ENCODE results near the gene PRRT1B. TPM values are rescaled to one million over a fixed set of nuclear protein-coding genes. Genes with fewer than 3 reads are reported as not detected.

The PRRT1B gene
- not detected for total RNA-seq

DNA sequence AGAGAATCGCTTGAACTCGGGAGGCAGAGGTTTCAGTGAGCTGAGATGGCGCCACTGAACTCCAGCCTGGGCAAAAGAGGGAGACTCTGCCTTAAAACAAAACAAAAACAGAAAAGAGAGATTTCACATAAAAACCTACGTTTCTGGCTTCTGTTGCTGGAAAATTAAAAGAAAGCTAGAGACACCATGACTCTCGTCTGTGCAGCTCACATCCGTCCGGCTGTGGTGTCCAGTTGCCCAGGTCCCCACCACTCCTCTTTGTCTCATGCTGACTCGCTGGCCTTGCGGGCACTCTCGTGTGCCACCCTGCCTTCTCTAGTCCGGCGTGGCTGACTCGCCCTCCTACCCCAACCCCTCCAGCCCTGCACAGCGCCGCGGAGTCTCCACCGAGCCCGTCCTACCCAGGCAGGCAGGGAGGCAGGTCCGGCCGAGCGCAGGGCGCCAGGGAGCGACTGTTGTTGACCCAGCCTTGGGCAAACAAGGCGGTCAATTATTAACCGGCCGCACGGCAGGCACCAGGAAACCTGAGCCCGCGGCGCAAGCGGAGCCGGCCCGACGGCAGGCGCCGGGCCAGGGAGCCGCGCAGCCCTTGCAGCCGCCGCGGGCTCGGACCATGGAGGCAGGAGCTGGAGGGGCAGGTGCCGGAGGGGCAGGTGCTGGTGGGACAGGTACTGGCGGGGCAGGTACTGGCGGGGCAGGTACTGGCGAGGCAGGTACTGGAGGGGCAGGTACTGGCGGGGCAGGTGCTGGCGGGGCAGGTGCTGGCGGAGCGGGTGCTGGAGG is at the start of gene PRRT1B:
TSS of gene PRRT1B (plus strand) at position 521 of the 783 bp plus-strand sequence. CDS start at position 614, 93 bp downstream.

GRCh38 chr9:131502781-131503625 is 42.3 kb upstream of the PRRT1B start, which contains the start of gene POMT1:
Gene POMT1 (plus strand): TSS chr9:131502918. CDS start chr9:131504219, 1,301 bp downstream.

GRCh38 chr9:131530920-131531832 is 14.1 kb upstream of the PRRT1B start, which contains the start of gene UCK1:
Gene UCK1 (minus strand): TSS chr9:131531263. CDS start chr9:131531174, 89 bp downstream.

Other genes with a start within 250 kb of the PRRT1B start
- gene PRRC2B, start 151.4 kb upstream of the PRRT1B start, total RNA-seq, result 230 TPM
- 57.3 TPM for gene POMT1, start 42.6 kb upstream of the PRRT1B start, total RNA-seq
- 29.6 TPM for gene UCK1, start 14.3 kb upstream of the PRRT1B start, total RNA-seq
- 52.0 TPM for gene RAPGEF1, start 194.6 kb downstream of the PRRT1B start, total RNA-seq